Thyroid gland (tissue), 4 donors: ENCODE data around the gene SIM2.

ENCODE experiments used
- CTCF ChIP-seq, 6 experiments: fragments of 200-600 bp in 3 of 6; fragments of 450-650 bp in 3 of 6; sonication (generic) in 3 of 6; IDR thresholded peaks; one replicate each; pipeline ENCODE4 v1.5.1; 2016 to 2019; ENCODE audit warnings: antibody characterized with exemption in 6 of 6, mild to moderate bottlenecking in 2 of 6, inconsistent platforms in 1 of 6, moderate library complexity in 1 of 6
- POLR2A ChIP-seq, 2 donors: fragments of 450-650 bp; IDR thresholded peaks; one replicate each; pipeline ENCODE4 v1.6.1; 2017; ENCODE audit warnings: antibody characterized with exemption in 2 of 2, mild to moderate bottlenecking in 2 of 2, moderate library complexity in 1 of 2

GRCh38 chr21:36784947-36785346 is 86.0 kb downstream of the SIM2 start:
- TF ChIP-seq CTCF (IDR thresholded peaks at IDR 0.05) = no peak
- no peak for TF ChIP-seq POLR2A (IDR thresholded peaks at IDR 0.05)
